ENCODE measurements around the gene SSMEM1. TPM values are rescaled to one million over a fixed set of nuclear protein-coding genes. Genes with fewer than 3 reads are reported as not detected.
"Not testable (repeated sequence)": the region's sequence is repeated elsewhere in the genome, so short reads cannot be mapped to it uniquely, and the experiment has no call there.

Gene SSMEM1
- total RNA-seq, 1 experiment from 2014 or later: not detected

- no peak overlapping the region for H3K27ac Mint-ChIP-seq
- ATAC-seq (no peak), DNase-seq (ENCODE audit: low spot score) (no peak)
- H3K27me3 Mint-ChIP-seq (ENCODE audit: low read depth): 0 out of 2 replicates have a peak, but pooled peaks cover 4% of the 10 kb centered on the region
- ChIA-PET CTCF (no interaction called here), POLR2A (no interaction called here)
- peaks cover 4% of the 10 kb centered on the region for H3K36me3 Mint-ChIP-seq
- no peak for TF ChIP-seq ZNF671 (CRISPR knock-in tag; IDR thresholded peaks at IDR 0.05)
- TF ChIP-seq USF2 (CRISPR knock-in tag; IDR thresholded peaks at IDR 0.05): no peak
- TF ChIP-seq NR2C2 (CRISPR knock-in tag; IDR thresholded peaks at IDR 0.05): no peak
- no peak for TF ChIP-seq ATF6 (CRISPR knock-in tag; IDR thresholded peaks at IDR 0.05)
- TF ChIP-seq, protein P1, sequence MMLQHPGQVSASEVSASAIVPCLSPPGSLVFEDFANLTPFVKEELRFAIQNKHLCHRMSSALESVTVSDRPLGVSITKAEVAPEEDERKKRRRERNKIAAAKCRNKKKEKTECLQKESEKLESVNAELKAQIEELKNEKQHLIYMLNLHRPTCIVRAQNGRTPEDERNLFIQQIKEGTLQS (CRISPR knock-in tag; conservative IDR thresholded peaks at IDR 0.05): no peak
- TF ChIP-seq RELA (CRISPR knock-in tag; IDR thresholded peaks at IDR 0.05; ENCODE audit: borderline replicate concordance): no peak
- TF ChIP-seq MAX (CRISPR knock-in tag; IDR thresholded peaks at IDR 0.05): no peak
- no peak for TF ChIP-seq ZNF512 (CRISPR knock-in tag; IDR thresholded peaks at IDR 0.05; ENCODE audit: borderline replicate concordance)
- TF ChIP-seq, protein P2, sequence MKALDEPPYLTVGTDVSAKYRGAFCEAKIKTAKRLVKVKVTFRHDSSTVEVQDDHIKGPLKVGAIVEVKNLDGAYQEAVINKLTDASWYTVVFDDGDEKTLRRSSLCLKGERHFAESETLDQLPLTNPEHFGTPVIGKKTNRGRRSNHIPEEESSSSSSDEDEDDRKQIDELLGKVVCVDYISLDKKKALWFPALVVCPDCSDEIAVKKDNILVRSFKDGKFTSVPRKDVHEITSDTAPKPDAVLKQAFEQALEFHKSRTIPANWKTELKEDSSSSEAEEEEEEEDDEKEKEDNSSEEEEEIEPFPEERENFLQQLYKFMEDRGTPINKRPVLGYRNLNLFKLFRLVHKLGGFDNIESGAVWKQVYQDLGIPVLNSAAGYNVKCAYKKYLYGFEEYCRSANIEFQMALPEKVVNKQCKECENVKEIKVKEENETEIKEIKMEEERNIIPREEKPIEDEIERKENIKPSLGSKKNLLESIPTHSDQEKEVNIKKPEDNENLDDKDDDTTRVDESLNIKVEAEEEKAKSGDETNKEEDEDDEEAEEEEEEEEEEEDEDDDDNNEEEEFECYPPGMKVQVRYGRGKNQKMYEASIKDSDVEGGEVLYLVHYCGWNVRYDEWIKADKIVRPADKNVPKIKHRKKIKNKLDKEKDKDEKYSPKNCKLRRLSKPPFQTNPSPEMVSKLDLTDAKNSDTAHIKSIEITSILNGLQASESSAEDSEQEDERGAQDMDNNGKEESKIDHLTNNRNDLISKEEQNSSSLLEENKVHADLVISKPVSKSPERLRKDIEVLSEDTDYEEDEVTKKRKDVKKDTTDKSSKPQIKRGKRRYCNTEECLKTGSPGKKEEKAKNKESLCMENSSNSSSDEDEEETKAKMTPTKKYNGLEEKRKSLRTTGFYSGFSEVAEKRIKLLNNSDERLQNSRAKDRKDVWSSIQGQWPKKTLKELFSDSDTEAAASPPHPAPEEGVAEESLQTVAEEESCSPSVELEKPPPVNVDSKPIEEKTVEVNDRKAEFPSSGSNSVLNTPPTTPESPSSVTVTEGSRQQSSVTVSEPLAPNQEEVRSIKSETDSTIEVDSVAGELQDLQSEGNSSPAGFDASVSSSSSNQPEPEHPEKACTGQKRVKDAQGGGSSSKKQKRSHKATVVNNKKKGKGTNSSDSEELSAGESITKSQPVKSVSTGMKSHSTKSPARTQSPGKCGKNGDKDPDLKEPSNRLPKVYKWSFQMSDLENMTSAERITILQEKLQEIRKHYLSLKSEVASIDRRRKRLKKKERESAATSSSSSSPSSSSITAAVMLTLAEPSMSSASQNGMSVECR (CRISPR knock-in tag; IDR thresholded peaks at IDR 0.05; ENCODE audit: borderline replicate concordance): no peak
- TF ChIP-seq OVOL2 (CRISPR knock-in tag; IDR thresholded peaks at IDR 0.05; ENCODE audit: borderline replicate concordance): no peak
- no peak for TF ChIP-seq JUN (CRISPR knock-in tag; IDR thresholded peaks at IDR 0.05)
- no peak for TF ChIP-seq EMX1 (CRISPR knock-in tag; IDR thresholded peaks at IDR 0.05)
- TF ChIP-seq ZBTB21 (CRISPR knock-in tag; IDR thresholded peaks at IDR 0.05; ENCODE audit: borderline replicate concordance): no peak
- no peak for TF ChIP-seq GTF2I (CRISPR knock-in tag; conservative IDR thresholded peaks at IDR 0.05)
- no peak overlapping the region for H3K4me3 Mint-ChIP-seq
- H3K9me3 Mint-ChIP-seq: peaks cover 18% of the 10 kb centered on the region
- peaks cover 3% of the 10 kb centered on the region for H3K4me1 Mint-ChIP-seq
Measured at GRCh38 chr7:130224210-130224609, 16.6 kb downstream of the SSMEM1 start.

- ATAC-seq; CTCF ChIA-PET; H3K4me3 Mint-ChIP-seq; H3K4me1 Mint-ChIP-seq; DNase-seq (ENCODE audit: low spot score); POLR2A ChIA-PET; H3K36me3 Mint-ChIP-seq; H3K27ac Mint-ChIP-seq; H3K27me3 Mint-ChIP-seq (ENCODE audit: low read depth): not testable (repeated sequence)
- peaks cover 23% of the 10 kb centered on the region for H3K9me3 Mint-ChIP-seq
Measured at GRCh38 chr7:130224923-130225322, 17.3 kb downstream of the SSMEM1 start.

Measured in WTC11 (cell line).